Transverse colon (tissue), 4 donors: ENCODE measurements around the gene FST. TPM values are rescaled to one million over a fixed set of nuclear protein-coding genes. Genes with fewer than 3 reads are reported as not detected.

ENCODE experiments used
- DNase-seq: peaks from one replicate; pipeline ENCODE4 v3.0.0-alpha.2; 2019
- H3K27ac ChIP-seq, 4 donors: fragments of 200-600 bp; sonication (generic); 2 replicates each; pipeline ENCODE4 v1.5.1; 2016 to 2018; ENCODE audit warnings: inconsistent platforms in 4 of 4
- H3K27me3 ChIP-seq: fragments of 200-600 bp; sonication (generic); 2 replicates; pipeline ENCODE4 v1.5.1; 2017; ENCODE audit warnings: inconsistent platforms
- H3K36me3 ChIP-seq, 4 donors: fragments of 200-600 bp; sonication (generic); 2 replicates each; pipeline ENCODE4 v1.5.1; 2017 to 2019; ENCODE audit warnings: inconsistent platforms in 4 of 4
- H3K4me1 ChIP-seq, 4 donors: fragments of 200-600 bp; sonication (generic); 2 replicates each; pipeline ENCODE4 v1.5.1; 2017 to 2020; ENCODE audit warnings: inconsistent platforms in 4 of 4
- H3K4me3 ChIP-seq, 4 donors: fragments of 200-600 bp; sonication (generic); 1 replicate in 1 of 4; 2 replicates in 3 of 4; pipeline versions ENCODE4 v1.5.1 to v1.6.1; 2017 to 2019; ENCODE audit warnings: inconsistent platforms in 4 of 4
- H3K9me3 ChIP-seq, 2 donors: fragments of 200-600 bp; sonication (generic); 2 replicates each; pipeline ENCODE4 v1.5.1; 2017 to 2019; ENCODE audit warnings: inconsistent platforms in 2 of 2
- CTCF ChIP-seq, 5 experiments: fragments of 200-600 bp in 3 of 5; fragments of 450-650 bp in 2 of 5; sonication (generic) in 3 of 5; IDR thresholded peaks; 1 replicate in 2 of 5; 2 replicates in 3 of 5; pipeline ENCODE4 v1.5.1; 2016 to 2017; ENCODE audit warnings: antibody characterized with exemption in 5 of 5, inconsistent platforms in 3 of 5, mild to moderate bottlenecking in 2 of 5, moderate library complexity in 1 of 5
- EP300 ChIP-seq: sonication (generic); formaldehyde crosslinking; IDR thresholded peaks from one replicate; pipeline ENCODE4 v1.6.1; 2017; ENCODE audit warnings: antibody characterized with exemption, low read depth
- POLR2A ChIP-seq: fragments of 450-650 bp; IDR thresholded peaks from one replicate; pipeline ENCODE4 v1.6.1; 2016; ENCODE audit warnings: antibody characterized with exemption, mild to moderate bottlenecking, moderate library complexity
- POLR2AphosphoS5 ChIP-seq, 3 donors: sonication (generic); formaldehyde crosslinking; IDR thresholded peaks; one replicate each; pipeline ENCODE4 v1.6.1; 2016; ENCODE audit warnings: antibody characterized with exemption in 3 of 3
- WGBS, 2 donors: methylation state at CpG; one replicate each; pipeline ENCODE4 v1.1.5; 2018; ENCODE audit warnings: low coverage in 1 of 2; 5-methylcytosine and 5-hydroxymethylcytosine counted together
- in situ Hi-C, 4 donors: fragments of 200-750 bp; cut with MboI; loops; one replicate each; pipeline versions ENCODE4 v1.15.0 to v1.15.1; 2017; ENCODE audit warnings: low sequenced_read_pairs in 3 of 4, low pct_ligation_motif_present in 1 of 4, low pct_unique_long_range_greater_than_20kb in 1 of 4
- intact Hi-C: fragments of 100-400 bp; cut with DNase I; formaldehyde crosslinking; loops from one replicate; pipeline ENCODE4 v1.15.1; 2023; ENCODE audit warnings: low total_unique reads
- total RNA-seq, 4 donors: library from RNA; depleted of rRNA; stranded (reverse); fragments of >200 nt; gene quantifications; one replicate each; pipeline ENCODE4 v1.1.0, GENCODE V29; 2016

Gene FST
- total RNA-seq, 4 donors from 2014 or later: 3.4 to 25.7 (median 5.3) TPM

GRCh38 chr5:53475320-53475719 is 5.1 kb upstream of the FST start:
- no peaks in the 10 kb centered on the region for H3K9me3 ChIP-seq
- intact Hi-C loops: no loop called here
- peaks cover 63% of the 10 kb centered on the region for H3K27me3 ChIP-seq
- no peak overlapping the region for H3K27ac ChIP-seq
- peaks cover 0 to 18% (median 6%) of the 10 kb centered on the region in 4 donors for H3K4me1 ChIP-seq
- TF ChIP-seq EP300: no peak
- DNase-seq: no peak
- H3K4me3 ChIP-seq: no peak overlapping the region
- 60 to 79% methylated on average over 2 of the region's 2 CpGs for WGBS, 2 donors
- no peaks in the 10 kb centered on the region for H3K36me3 ChIP-seq
- in situ Hi-C loops: loop anchor here in 1 of 4 donors (25.0 kb wide), 1 partner anchor 762 kb away; no protein-coding TSS in a partner anchor

- no peak overlapping the region for H3K4me3 ChIP-seq
- no peaks in the 10 kb centered on the region for H3K9me3 ChIP-seq
- WGBS, 2 donors: 63 to 82% methylated on average over 2 to 3 of the region's 3 CpGs
- TF ChIP-seq EP300 (no peak), POLR2A (no peak), CTCF (IDR thresholded peaks at IDR 0.05) (no peak), POLR2AphosphoS5 (IDR thresholded peaks at IDR 0.05) (no peak)
- in situ Hi-C loops (loop anchor here in 1 of 4 donors (25.0 kb wide), 1 partner anchor 761 kb away; no protein-coding TSS in a partner anchor), intact Hi-C loops (no loop called here)
- peaks cover 68% of the 10 kb centered on the region for H3K27me3 ChIP-seq
- H3K4me1 ChIP-seq: peaks cover 4 to 23% (median 7%) of the 10 kb centered on the region in 4 donors
- DNase-seq: no peak
- H3K36me3 ChIP-seq: no peaks in the 10 kb centered on the region
- no peak overlapping the region for H3K27ac ChIP-seq
Measured at GRCh38 chr5:53476019-53476418, 4.4 kb upstream of the FST start.

GRCh38 chr5:53476531-53477480 is 3.6 kb upstream of the FST start:
- Histone ChIP-seq H3K27me3 (peaks cover 76% of the 10 kb centered on the region), H3K36me3 (no peaks in the 10 kb centered on the region), H3K27ac (no peak overlapping the region), H3K9me3 (no peaks in the 10 kb centered on the region), H3K4me3 (no peak overlapping the region), H3K4me1 (peaks cover 4 to 28% (median 8%) of the 10 kb centered on the region in 4 donors)
- DNase-seq: no peak
- intact Hi-C loops: no loop called here
- in situ Hi-C loops: loop anchor here in 1 of 4 donors (25.0 kb wide), 1 partner anchor 760 kb away; no protein-coding TSS in a partner anchor
- 61% methylated on average over 3 of the region's 3 CpGs for WGBS, 2 donors
- no peak for TF ChIP-seq POLR2A
- TF ChIP-seq EP300: no peak
- no peak for TF ChIP-seq CTCF (IDR thresholded peaks at IDR 0.05)
- TF ChIP-seq POLR2AphosphoS5 (IDR thresholded peaks at IDR 0.05): no peak

GRCh38 chr5:53478411-53479044 is 1.9 kb upstream of the FST start:
- H3K4me3 ChIP-seq: peak overlapping the region; percentile 46 to 82 (median 56)
- H3K4me1 ChIP-seq: peaks cover 4 to 39% (median 16%) of the 10 kb centered on the region in 4 donors
- intact Hi-C loops: no loop called here
- peaks cover 76% of the 10 kb centered on the region for H3K27me3 ChIP-seq
- no peaks in the 10 kb centered on the region for H3K36me3 ChIP-seq
- whole genome bisulfite sequencing, 2 donors: 0 to 1% methylated on average over 3 to 26 of the region's 26 CpGs
- peak; percentile 21 to 33 (median 27) for TF ChIP-seq CTCF (IDR thresholded peaks at IDR 0.05)
- TF ChIP-seq EP300: no peak
- TF ChIP-seq POLR2A: no peak
- no peak for TF ChIP-seq POLR2AphosphoS5 (IDR thresholded peaks at IDR 0.05)
- DNase-seq: peak; percentile 11
- in situ Hi-C loops: loop anchor here in 1 of 4 donors (25.0 kb wide), 1 partner anchor 759 kb away; no protein-coding TSS in a partner anchor
- H3K9me3 ChIP-seq: no peaks in the 10 kb centered on the region
- peak overlapping the region in 3 of 4 donors; percentile 47 to 90 (median 81) for H3K27ac ChIP-seq
